Adrenal gland (tissue), 12 donors: ENCODE data around the gene FOXP4. TPM values are rescaled to one million over a fixed set of nuclear protein-coding genes. Genes with fewer than 3 reads are reported as not detected.

Experiments
- DNase-seq, 7 donors: peaks; one replicate each; pipeline ENCODE4 v3.0.0-alpha.2; 2019 to 2020
- H3K27ac ChIP-seq, 5 donors: fragments of 200-600 bp; sonication (generic) in 4 of 5; 1 replicate in 3 of 5; 2 replicates in 2 of 5; pipeline versions ENCODE4 v1.5.1 to v1.8.0; 2016 to 2020; ENCODE audit warnings: mild to moderate bottlenecking in 1 of 5
- H3K27me3 ChIP-seq: fragments of 200-600 bp; 2 replicates; pipeline ENCODE4 v1.8.0; 2021
- H3K36me3 ChIP-seq, 2 donors: fragments of 200-600 bp; replicated peaks in 1 of 2; 1 replicate in 1 of 2; 2 replicates in 1 of 2; pipeline versions ENCODE4 v1.5.1 to v1.8.0; 2018 to 2022
- H3K4me1 ChIP-seq, 2 donors: fragments of 200-600 bp; replicated peaks in 1 of 2; 1 replicate in 1 of 2; 2 replicates in 1 of 2; pipeline versions ENCODE4 v1.5.1 to v1.8.0; 2018 to 2021
- H3K4me3 ChIP-seq, 4 donors: fragments of 200-600 bp; sonication (generic) in 3 of 4; one replicate each; pipeline ENCODE4 v1.5.1; 2016 to 2018
- H3K9me3 ChIP-seq, 3 donors: fragments of 200-600 bp; sonication (generic) in 1 of 3; replicated peaks in 1 of 3; 1 replicate in 2 of 3; 2 replicates in 1 of 3; pipeline versions ENCODE4 v1.5.1 to v1.8.0; 2016 to 2021
- CTCF ChIP-seq, 6 experiments: fragments of 450-650 bp in 4 of 6; fragments of 200-600 bp in 2 of 6; sonication (generic) in 1 of 6; IDR thresholded peaks; 1 replicate in 5 of 6; 2 replicates in 1 of 6; pipeline versions ENCODE4 v1.5.1 to v1.8.0; 2016 to 2021; ENCODE audit warnings: antibody characterized with exemption in 6 of 6, mild to moderate bottlenecking in 2 of 6, moderate library complexity in 1 of 6
- POLR2A ChIP-seq, 2 donors: fragments of 450-650 bp; IDR thresholded peaks; one replicate each; pipeline ENCODE4 v1.6.1; 2017; ENCODE audit warnings: antibody characterized with exemption in 2 of 2, mild to moderate bottlenecking in 2 of 2, moderate library complexity in 1 of 2
- WGBS, 4 donors: extraction: QIAGEN DNeasy Blood & Tissue Kit in 2 of 4; methylation state at CpG; one replicate each; pipeline versions ENCODE4 v1.1.5 to v1.1.7; 2013 to 2017; 5-methylcytosine and 5-hydroxymethylcytosine counted together
- intact Hi-C, 2 donors: fragments of 100-400 bp; cut with DNase I; formaldehyde crosslinking; loops; one replicate each; pipeline versions ENCODE4 v1.14.1 to v1.15.0; 2022 to 2023
- polyA plus RNA-seq, 3 donors: library from polyadenylated mRNA; stranded (reverse); fragments of 200-250 nt in 2 of 3; fragments of 350-450 nt in 1 of 3; fragmentation: Illumina TruSeq in 1 of 3; extraction: RNeasy Lipid Tissue Mini Kit (QIAGEN cat#74804) in 1 of 3; gene quantifications; one replicate each; pipeline ENCODE4 v1.2.3, GENCODE V29; 2013 to 2014
- total RNA-seq, 9 donors: library from RNA; depleted of rRNA in 4 of 9; stranded (reverse); fragments of >200 nt in 4 of 9; fragments of 120-200 nt in 1 of 9; fragmentation: NEBNext Ultra II Directional in 1 of 9; extraction: Animal tissue kit (Norgen Biotek cat#: 25700) in 1 of 9; gene quantifications; one replicate each; pipeline versions ENCODE4 v1.1.0 to v1.2.4, GENCODE V29; 2013 to 2023
- donor health status: healthy with polysubstance abuse.
- donor health status: Bipolar disorder and iron deficiency.
- donor health status: DM: yes; HTN: yes; CAD: no.
- donor health status: DM: no; HTN: no; CAD: no.
- donor health status: DM: no; HTN: no; CAD: no.
- donor health status: DM: yes; HTN: yes; CAD: no.

Gene FOXP4
- total and polyA plus RNA-seq, 12 donors, result 1.6 to 18.2 (median 11.3) TPM

GRCh38 chr6:41630069-41630468 lies 83.9 kb downstream of the FOXP4 start:
- DNase-seq, result no peak
- no peaks in the 10 kb centered on the region for H3K36me3 ChIP-seq
- intact Hi-C loops, result no loop called here
- H3K27ac ChIP-seq, result no peak overlapping the region
- H3K27me3 ChIP-seq, result no peaks in the 10 kb centered on the region
- H3K4me3 ChIP-seq, result no peak overlapping the region
- H3K4me1 ChIP-seq, result no peaks in the 10 kb centered on the region
- H3K9me3 ChIP-seq, result no peaks in the 10 kb centered on the region
- WGBS, 4 donors, result 68 to 77% (median 75%) methylated on average over 5 to 6 of the region's 6 CpGs
- TF ChIP-seq POLR2A (IDR thresholded peaks at IDR 0.05) (no peak), CTCF (IDR thresholded peaks at IDR 0.05) (no peak)

- intact Hi-C loops, result no loop called here
- 78 to 91% (median 86%) methylated on average over 3 to 8 of the region's 8 CpGs for WGBS, 4 donors
- no peak for TF ChIP-seq CTCF (IDR thresholded peaks at IDR 0.05)
- TF ChIP-seq POLR2A (IDR thresholded peaks at IDR 0.05), result no peak
- Histone ChIP-seq H3K27ac (no peak overlapping the region), H3K9me3 (no peaks in the 10 kb centered on the region), H3K27me3 (no peaks in the 10 kb centered on the region), H3K4me3 (no peak overlapping the region), H3K36me3 (no peaks in the 10 kb centered on the region), H3K4me1 (no peaks in the 10 kb centered on the region)
- DNase-seq, result no peak
These were observed 84.8 kb downstream of the FOXP4 start for GRCh38 chr6:41630946-41631345.

GRCh38 chr6:41633056-41633634 lies 87.0 kb downstream of the FOXP4 start:
- intact Hi-C loops, result no loop called here

GRCh38 chr6:41634657-41635056 lies 88.5 kb downstream of the FOXP4 start:
- WGBS, 4 donors, result 31 to 40% (median 34%) methylated on average over 3 to 4 of the region's 4 CpGs
- Histone ChIP-seq H3K27ac (no peak overlapping the region), H3K36me3 (no peaks in the 10 kb centered on the region), H3K9me3 (no peaks in the 10 kb centered on the region), H3K4me1 (peaks cover 0 to 16% of the 10 kb centered on the region in 2 donors), H3K27me3 (peaks cover 22% of the 10 kb centered on the region), H3K4me3 (no peak overlapping the region)
- TF ChIP-seq POLR2A (IDR thresholded peaks at IDR 0.05), result no peak
- TF ChIP-seq CTCF (IDR thresholded peaks at IDR 0.05), result no peak
- intact Hi-C loops, result no loop called here
- DNase-seq, result no peak

More at GRCh38 chr6:41633056-41633634, 87.0 kb downstream of the FOXP4 start:
- 70 to 95% (median 82%) methylated on average over 2 of the region's 2 CpGs for WGBS, 4 donors
- Histone ChIP-seq H3K36me3 (no peaks in the 10 kb centered on the region), H3K27me3 (peaks cover 16% of the 10 kb centered on the region), H3K4me3 (no peak overlapping the region), H3K4me1 (peaks cover 0 to 11% of the 10 kb centered on the region in 2 donors), H3K9me3 (no peaks in the 10 kb centered on the region), H3K27ac (no peak overlapping the region)
- TF ChIP-seq POLR2A (IDR thresholded peaks at IDR 0.05) (no peak), CTCF (IDR thresholded peaks at IDR 0.05) (no peak)
- DNase-seq, result no peak
